ENCODE results near the gene XKR8. TPM values are rescaled to one million over a fixed set of nuclear protein-coding genes. Genes with fewer than 3 reads are reported as not detected.

Gene XKR8
- total and polyA plus RNA-seq, 2 donors (not counting 1 experiment from before 2014, with no cell fraction given), result 3.4 to 8.7 TPM

- H3K9me3 Mint-ChIP-seq (ENCODE audit: insufficient read depth), result no peaks in the 10 kb centered on the region
- no peak overlapping the region for H3K9ac ChIP-seq (ENCODE audit: low read length)
Measured at GRCh38 chr1:27979151-27979858, 19.5 kb downstream of the XKR8 start.

More at GRCh38 chr1:27979151-27979858, 19.5 kb downstream of the XKR8 start:
- no peak overlapping the region for H3K4me2 ChIP-seq (replicated peaks; ENCODE audit: low read depth, low read length, poor library complexity, severe bottlenecking)
- CTCF ChIA-PET, result interaction anchor here (0.9 to 6.7 kb wide), 19 partner anchors 8 to 898 kb away, joined by 3 to 147 read pairs (median 5); partner anchors contain the start of gene IFI6
- no peaks in the 10 kb centered on the region for H4K20me1 ChIP-seq (ENCODE audit: control insufficient read depth, insufficient read depth, low read length, poor library complexity, severe bottlenecking)
- intact Hi-C loops (cut with micrococcal nuclease), result loop anchor here (1.0 kb wide), 2 partner anchors 39 to 121 kb away; no protein-coding TSS in a partner anchor
- DNase-seq (peak; percentile 72), ATAC-seq (ENCODE audit: low read depth) (peak; percentile 51)
- H3K27me3 ChIP-seq (replicated peaks in 1 of 4; ENCODE audit: control extremely low read depth in 1 of 4, control insufficient read depth in 3 of 4, insufficient read depth in 4 of 4, low read length in 3 of 4), result no peaks in the 10 kb centered on the region
- no peaks in the 10 kb centered on the region for H3K79me2 ChIP-seq (ENCODE audit: control insufficient read depth, insufficient read depth, low read length)
- no peak overlapping the region for H3K4me3 Mint-ChIP-seq
- H3K27ac ChIP-seq (ENCODE audit: low read length in 2 of 2), result no peak overlapping the region
- H3K4me1 ChIP-seq (ENCODE audit: control insufficient read depth in 2 of 2, insufficient read depth in 2 of 2, low read length in 2 of 2), result peaks cover 0 to 7% of the 10 kb centered on the region in 2 donors
- no peak overlapping the region for H2AFZ ChIP-seq (ENCODE audit: insufficient read depth, low read depth, low read length, poor library complexity, severe bottlenecking)
- no peaks in the 10 kb centered on the region for H3K9me3 ChIP-seq (ENCODE audit: control extremely low read depth in 1 of 3, control insufficient read depth in 2 of 3, insufficient read depth in 1 of 3, low read length in 2 of 3)
- no peak for TF ChIP-seq EZH2 (IDR thresholded peaks at IDR 0.05; ENCODE audit: borderline replicate concordance, insufficient read depth, low read depth, low read length, poor library complexity, severe bottlenecking)
- TF ChIP-seq, protein P1, sequence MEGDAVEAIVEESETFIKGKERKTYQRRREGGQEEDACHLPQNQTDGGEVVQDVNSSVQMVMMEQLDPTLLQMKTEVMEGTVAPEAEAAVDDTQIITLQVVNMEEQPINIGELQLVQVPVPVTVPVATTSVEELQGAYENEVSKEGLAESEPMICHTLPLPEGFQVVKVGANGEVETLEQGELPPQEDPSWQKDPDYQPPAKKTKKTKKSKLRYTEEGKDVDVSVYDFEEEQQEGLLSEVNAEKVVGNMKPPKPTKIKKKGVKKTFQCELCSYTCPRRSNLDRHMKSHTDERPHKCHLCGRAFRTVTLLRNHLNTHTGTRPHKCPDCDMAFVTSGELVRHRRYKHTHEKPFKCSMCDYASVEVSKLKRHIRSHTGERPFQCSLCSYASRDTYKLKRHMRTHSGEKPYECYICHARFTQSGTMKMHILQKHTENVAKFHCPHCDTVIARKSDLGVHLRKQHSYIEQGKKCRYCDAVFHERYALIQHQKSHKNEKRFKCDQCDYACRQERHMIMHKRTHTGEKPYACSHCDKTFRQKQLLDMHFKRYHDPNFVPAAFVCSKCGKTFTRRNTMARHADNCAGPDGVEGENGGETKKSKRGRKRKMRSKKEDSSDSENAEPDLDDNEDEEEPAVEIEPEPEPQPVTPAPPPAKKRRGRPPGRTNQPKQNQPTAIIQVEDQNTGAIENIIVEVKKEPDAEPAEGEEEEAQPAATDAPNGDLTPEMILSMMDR (IDR thresholded peaks at IDR 0.05), result peak; percentile 81
- H3K27ac Mint-ChIP-seq, result peak overlapping the region; percentile 2
- POLR2A ChIA-PET, result interaction anchor here (1.0 kb wide), 1 partner anchor 121 kb away, joined by 3 read pairs; no protein-coding TSS in a partner anchor
- H3K4me3 ChIP-seq (ENCODE audit: control extremely low read depth in 1 of 5, extremely low read depth in 1 of 5, insufficient read depth in 1 of 5, low read depth in 2 of 5, low read length in 4 of 5), result no peak overlapping the region
- peaks cover 4% of the 10 kb centered on the region for H3K4me1 Mint-ChIP-seq
- 60% methylated on average over 1 of the region's 1 CpG for WGBS (ENCODE audit: insufficient coverage)
- peaks cover 0 to 16% of the 10 kb centered on the region in 2 experiments for H3K36me3 ChIP-seq (replicated peaks in 1 of 2; ENCODE audit: control extremely low read depth in 1 of 2, control insufficient read depth in 1 of 2, extremely low read depth in 1 of 2, insufficient read depth in 2 of 2, low read length in 1 of 2)
- H3K27me3 Mint-ChIP-seq, result no peaks in the 10 kb centered on the region

Data from B cell (primary cell).